Lower leg skin (tissue), 3 donors: Measurements from ENCODE around the gene LHX6.

ENCODE experiments used
- CTCF ChIP-seq, 3 donors: fragments of 450-650 bp; IDR thresholded peaks; one replicate each; pipeline ENCODE4 v1.5.1; 2016; ENCODE audit warnings: antibody characterized with exemption in 3 of 3, mild to moderate bottlenecking in 3 of 3, moderate library complexity in 2 of 3
- POLR2A ChIP-seq, 2 donors: fragments of 450-650 bp; IDR thresholded peaks; one replicate each; pipeline ENCODE4 v1.6.1; 2016 to 2017; ENCODE audit warnings: antibody characterized with exemption in 2 of 2, mild to moderate bottlenecking in 1 of 2, moderate library complexity in 1 of 2

- TF ChIP-seq POLR2A (IDR thresholded peaks at IDR 0.05) (peak in 1 of 2 donors; percentile 56), CTCF (IDR thresholded peaks at IDR 0.05) (no peak)
Measured at GRCh38 chr9:122264360-122265148, 35.8 kb upstream of the LHX6 start, which contains the start of the genes MRRF and RBM18.
